ENCODE results near the gene WIPF1.
A peak's percentile ranks its signal among the peaks of the same experiment; 100 is the strongest.
"Not testable (repeated sequence)": the region's sequence is repeated elsewhere in the genome, so short reads cannot be mapped to it uniquely, and the experiment has no call there.

Gene WIPF1

GRCh38 chr2:174571669-174572323 lies 25.8 kb downstream of the WIPF1 start:
- DNase-seq (ENCODE audit: low spot score): no peak

- DNase-seq (ENCODE audit: low spot score): no peak
These were observed 27.2 kb downstream of the WIPF1 start for GRCh38 chr2:174570318-174570958.

GRCh38 chr2:174569678-174570077 lies 27.9 kb downstream of the WIPF1 start:
- DNase-seq (ENCODE audit: low spot score): no peak

GRCh38 chr2:174568425-174568824 lies 29.2 kb downstream of the WIPF1 start:
- no peak for DNase-seq (ENCODE audit: low spot score)

- DNase-seq (ENCODE audit: low spot score): no peak
These were observed 30.7 kb downstream of the WIPF1 start for GRCh38 chr2:174566871-174567270.

GRCh38 chr2:174563530-174564282 lies 33.9 kb downstream of the WIPF1 start:
- no peak for DNase-seq (ENCODE audit: low spot score)

GRCh38 chr2:174561972-174562370 lies 35.6 kb downstream of the WIPF1 start:
- DNase-seq (ENCODE audit: low spot score): no peak

GRCh38 chr2:174561283-174561971 lies 36.2 kb downstream of the WIPF1 start:
- peak; percentile 94 for DNase-seq (ENCODE audit: low spot score)

- no peak for DNase-seq (ENCODE audit: low spot score)
These were observed 36.9 kb downstream of the WIPF1 start for GRCh38 chr2:174560737-174561136.

GRCh38 chr2:174555998-174556397 lies 41.6 kb downstream of the WIPF1 start:
- DNase-seq (ENCODE audit: low spot score): no peak

- no peak for DNase-seq (ENCODE audit: low spot score)
These were observed 43.0 kb downstream of the WIPF1 start for GRCh38 chr2:174554529-174555150.

- DNase-seq (ENCODE audit: low spot score): no peak
These were observed 43.7 kb downstream of the WIPF1 start for GRCh38 chr2:174553811-174554493.

- no peak for DNase-seq (ENCODE audit: low spot score)
These were observed 44.7 kb downstream of the WIPF1 start for GRCh38 chr2:174552880-174553279.

- no peak for DNase-seq (ENCODE audit: low spot score)
These were observed 45.9 kb downstream of the WIPF1 start for GRCh38 chr2:174551697-174552096.

- DNase-seq (ENCODE audit: low spot score): not testable (repeated sequence)
These were observed 49.0 kb downstream of the WIPF1 start for GRCh38 chr2:174548646-174549045.

- not testable (repeated sequence) for DNase-seq (ENCODE audit: low spot score)
These were observed 49.6 kb downstream of the WIPF1 start for GRCh38 chr2:174548021-174548420.

- peak; percentile 58 for DNase-seq (ENCODE audit: low spot score)
These were observed 50.8 kb downstream of the WIPF1 start for GRCh38 chr2:174546519-174547506.

GRCh38 chr2:174545240-174545639 lies 52.4 kb downstream of the WIPF1 start:
- no peak for DNase-seq (ENCODE audit: low spot score)

GRCh38 chr2:174544802-174545201 lies 52.8 kb downstream of the WIPF1 start:
- no peak for DNase-seq (ENCODE audit: low spot score)

- no peak for DNase-seq (ENCODE audit: low spot score)
These were observed 53.4 kb downstream of the WIPF1 start for GRCh38 chr2:174544156-174544555.

Measured in putamen (tissue), 1 donor.